Activated CD8-positive, alpha-beta memory T cell treated with anti-CD3 and anti-CD28 coated beads, Interleukin-2, amount 10 ng/mL, durations not matched to agents 7 days and 5 days (primary cell): ENCODE data around the gene ETFA. TPM values are rescaled to one million over a fixed set of nuclear protein-coding genes. Genes with fewer than 3 reads are reported as not detected.

Source experiments
- ATAC-seq: fragments of 150-1000 bp; cut with Tn5 transposase; one replicate; pipeline ENCODE4 v1.10.0; 2021; ENCODE audit warnings: moderate library complexity
- CTCF ChIA-PET: fragments of 350-600 bp; sonication (Branson Sonifier 250); formaldehyde crosslinking; loops from one replicate; lab custom pipeline; 2021; ENCODE audit warnings: antibody characterized with exemption; lab: Charles Lee
- DNase-seq: peaks from one replicate; pipeline ENCODE4 v3.0.0-alpha.2; 2020
- H3K27ac Mint-ChIP-seq: one replicate; pipeline ENCODE4 v1.8.0; 2021; ENCODE audit warnings: mild to moderate bottlenecking, mixed read lengths
- H3K27me3 Mint-ChIP-seq: one replicate; pipeline ENCODE4 v1.8.0; 2021; ENCODE audit warnings: mixed read lengths
- H3K36me3 Mint-ChIP-seq: one replicate; pipeline ENCODE4 v1.8.0; 2021; ENCODE audit warnings: mild to moderate bottlenecking, mixed read lengths
- H3K4me1 Mint-ChIP-seq: one replicate; pipeline ENCODE4 v1.8.0; 2021; ENCODE audit warnings: mixed read lengths
- H3K4me3 Mint-ChIP-seq: one replicate; pipeline ENCODE4 v1.8.0; 2021; ENCODE audit warnings: mild to moderate bottlenecking, moderate library complexity, mixed read lengths
- H3K9me3 Mint-ChIP-seq: one replicate; pipeline ENCODE4 v1.8.0; 2022; ENCODE audit warnings: low read depth, mixed read lengths
- total RNA-seq, 2 experiments: library from RNA; stranded (reverse); gene quantifications; one replicate each; pipeline ENCODE4 v1.2.3, GENCODE V29; 2021

ETFA gene
- total RNA-seq, 2 experiments from 2014 or later: 119 to 142 TPM

DNA sequence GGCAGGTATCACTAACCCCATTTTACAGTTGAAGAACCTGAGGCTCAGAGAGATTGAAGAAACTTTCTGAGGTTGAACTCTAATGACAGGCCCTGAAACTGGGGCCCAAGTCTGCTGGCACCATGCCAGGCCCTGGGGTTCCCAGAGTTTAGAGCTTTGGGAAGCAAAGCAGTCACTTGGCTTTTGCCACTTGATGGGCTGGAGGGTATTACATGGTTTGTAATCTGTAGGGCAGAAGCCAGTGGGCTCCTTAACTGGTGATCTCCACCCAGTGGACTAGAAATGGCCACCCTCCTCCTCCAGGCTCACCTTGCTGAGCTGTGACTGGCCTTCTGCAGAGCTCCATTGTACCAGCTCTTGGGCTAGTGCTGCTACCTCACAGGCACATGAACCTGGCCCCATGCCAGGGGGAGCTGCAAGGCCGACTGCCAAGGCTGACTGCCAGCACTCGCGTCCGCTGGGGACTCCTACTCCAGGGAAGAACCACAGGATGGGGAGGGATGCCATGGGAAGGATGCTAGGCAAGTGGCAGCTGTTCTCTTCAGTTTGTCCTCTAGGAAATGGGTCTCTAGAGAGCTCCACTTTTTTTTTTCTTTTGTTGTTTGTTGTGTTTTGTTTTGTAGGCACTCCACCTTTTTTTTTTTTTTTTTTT is 104.8 kb downstream of the ETFA start:
- Mint-ChIP-seq H3K27me3 (no peaks in the 10 kb centered on the region), H3K27ac (no peak overlapping the region), H3K36me3 (no peaks in the 10 kb centered on the region), H3K4me3 (no peak overlapping the region), H3K4me1 (no peaks in the 10 kb centered on the region), H3K9me3 (no peaks in the 10 kb centered on the region)
- CTCF ChIA-PET: interaction anchor here (1.5 kb wide), 1 partner anchor 16 kb away, joined by 5 read pairs; no protein-coding TSS in a partner anchor
- ATAC-seq (no peak), DNase-seq (no peak)

DNA sequence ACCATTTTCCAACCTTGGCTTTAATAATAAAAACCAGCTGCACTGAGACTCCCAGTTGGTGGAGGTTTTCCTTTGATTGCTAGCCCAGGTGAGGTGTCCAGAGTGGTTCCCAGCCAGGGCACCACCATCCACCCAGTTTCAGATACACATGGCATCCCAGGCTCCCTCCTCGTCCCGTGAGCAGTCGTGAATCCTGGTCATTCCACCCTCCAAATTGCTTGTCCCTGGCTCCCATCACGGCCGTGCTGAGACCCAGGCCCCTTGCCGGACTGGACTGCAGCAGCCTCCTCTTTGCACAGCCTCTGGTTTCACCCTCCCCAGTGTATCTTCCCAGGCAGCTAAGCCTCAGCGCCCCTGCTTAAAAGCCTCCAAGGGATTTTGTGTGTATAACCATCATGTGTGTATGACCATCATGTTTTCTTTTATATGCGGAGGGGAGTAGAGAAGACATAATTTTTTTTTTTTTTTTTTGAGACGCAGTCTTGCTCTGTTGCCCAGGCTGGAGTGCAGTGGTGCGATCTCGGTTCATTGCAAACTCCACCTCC is 106.3 kb downstream of the ETFA start:
- DNase-seq: no peak
- H3K36me3 Mint-ChIP-seq: no peaks in the 10 kb centered on the region
- ATAC-seq: no peak
- H3K27ac Mint-ChIP-seq: no peak overlapping the region
- CTCF ChIA-PET: no interaction called here
- no peaks in the 10 kb centered on the region for H3K27me3 Mint-ChIP-seq
- no peak overlapping the region for H3K4me3 Mint-ChIP-seq
- no peaks in the 10 kb centered on the region for H3K4me1 Mint-ChIP-seq
- no peaks in the 10 kb centered on the region for H3K9me3 Mint-ChIP-seq

DNA sequence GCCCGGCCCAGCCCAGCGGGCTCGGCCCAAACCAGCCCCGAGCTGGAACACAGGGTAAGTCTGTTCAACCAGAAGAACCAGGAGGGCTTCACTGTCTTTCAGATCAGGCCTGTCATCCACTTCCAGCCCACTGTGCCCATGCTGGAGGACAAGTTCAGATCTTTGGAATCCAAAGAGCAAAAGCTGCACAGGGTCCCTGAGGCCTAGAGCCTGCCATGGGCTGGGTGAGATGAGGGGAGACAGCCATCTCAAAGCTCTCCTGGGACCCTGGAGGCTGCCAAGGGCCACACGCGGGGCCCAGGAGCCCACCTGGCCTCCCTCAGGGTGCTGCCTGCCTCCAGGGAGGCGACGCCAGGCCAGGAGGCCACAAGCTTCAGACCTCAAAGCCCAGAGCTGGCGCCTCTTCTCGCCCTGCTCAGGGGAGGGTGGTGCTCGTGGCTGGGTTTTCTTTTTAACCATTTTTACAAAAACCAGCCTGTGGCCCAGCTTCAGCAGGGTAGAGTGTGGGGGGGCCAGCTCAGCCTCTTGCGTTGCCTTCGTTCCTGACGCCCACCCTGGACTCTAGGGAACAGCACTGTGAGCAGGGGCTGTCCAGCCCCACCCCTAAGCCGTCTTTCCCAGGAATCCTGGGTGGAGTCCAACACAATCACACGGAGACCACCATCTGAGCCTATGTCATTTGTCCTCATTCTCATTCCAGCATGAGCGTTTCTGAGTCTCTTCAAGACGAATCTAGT is 107.0 kb downstream of the ETFA start:
- Mint-ChIP-seq H3K36me3 (no peaks in the 10 kb centered on the region), H3K4me3 (no peak overlapping the region), H3K27ac (no peak overlapping the region), H3K9me3 (no peaks in the 10 kb centered on the region), H3K4me1 (no peaks in the 10 kb centered on the region), H3K27me3 (no peaks in the 10 kb centered on the region)
- CTCF ChIA-PET: interaction anchor here (1.0 to 1.1 kb wide), 2 partner anchors 9 to 13 kb away, joined by 3 to 4 read pairs; no protein-coding TSS in a partner anchor
- ATAC-seq (no peak), DNase-seq (no peak)

DNA sequence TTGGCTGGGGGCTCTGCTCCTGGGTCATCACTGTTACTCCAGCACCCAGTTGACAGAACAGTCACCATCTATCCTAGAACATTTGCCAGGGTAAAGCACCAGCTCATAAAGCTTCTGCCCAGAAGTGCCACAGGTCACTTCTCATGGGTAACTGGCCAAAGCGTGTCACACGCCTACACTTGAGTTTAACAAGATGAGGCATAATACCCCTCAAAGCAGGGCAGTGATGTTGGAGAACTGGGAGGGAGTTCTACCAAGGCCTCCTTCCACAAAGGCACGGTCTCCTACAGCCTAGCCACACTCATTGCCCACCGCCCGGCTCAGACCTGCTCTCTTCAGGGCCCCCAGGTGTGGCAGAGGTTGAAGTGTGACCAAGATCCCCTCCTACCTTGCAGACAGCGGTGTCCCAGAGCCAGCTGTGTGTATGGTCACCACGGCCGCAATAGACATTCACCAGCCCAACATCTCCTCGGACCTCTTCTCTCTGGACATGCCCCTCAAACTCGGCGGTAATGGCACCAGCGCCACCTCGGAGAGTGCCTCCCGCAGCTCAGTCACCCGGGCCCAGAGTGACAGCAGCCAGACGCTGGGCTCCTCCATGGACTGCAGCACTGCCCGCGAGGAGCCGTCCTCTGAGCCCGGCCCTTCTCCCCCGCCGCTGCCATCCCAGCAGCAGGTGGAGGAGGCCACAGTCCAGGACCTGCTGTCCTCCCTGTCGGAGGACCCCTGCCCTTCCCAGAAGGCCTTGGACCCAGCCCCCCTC is 107.7 kb downstream of the ETFA start:
- no peak overlapping the region for H3K27ac Mint-ChIP-seq
- ATAC-seq (no peak), DNase-seq (no peak)
- H3K27me3 Mint-ChIP-seq: no peaks in the 10 kb centered on the region
- CTCF ChIA-PET: interaction anchor here (1.0 to 1.1 kb wide), 2 partner anchors 8 to 13 kb away, joined by 3 to 4 read pairs; no protein-coding TSS in a partner anchor
- H3K4me3 Mint-ChIP-seq: no peak overlapping the region
- no peaks in the 10 kb centered on the region for H3K4me1 Mint-ChIP-seq
- no peaks in the 10 kb centered on the region for H3K36me3 Mint-ChIP-seq
- H3K9me3 Mint-ChIP-seq: no peaks in the 10 kb centered on the region

DNA sequence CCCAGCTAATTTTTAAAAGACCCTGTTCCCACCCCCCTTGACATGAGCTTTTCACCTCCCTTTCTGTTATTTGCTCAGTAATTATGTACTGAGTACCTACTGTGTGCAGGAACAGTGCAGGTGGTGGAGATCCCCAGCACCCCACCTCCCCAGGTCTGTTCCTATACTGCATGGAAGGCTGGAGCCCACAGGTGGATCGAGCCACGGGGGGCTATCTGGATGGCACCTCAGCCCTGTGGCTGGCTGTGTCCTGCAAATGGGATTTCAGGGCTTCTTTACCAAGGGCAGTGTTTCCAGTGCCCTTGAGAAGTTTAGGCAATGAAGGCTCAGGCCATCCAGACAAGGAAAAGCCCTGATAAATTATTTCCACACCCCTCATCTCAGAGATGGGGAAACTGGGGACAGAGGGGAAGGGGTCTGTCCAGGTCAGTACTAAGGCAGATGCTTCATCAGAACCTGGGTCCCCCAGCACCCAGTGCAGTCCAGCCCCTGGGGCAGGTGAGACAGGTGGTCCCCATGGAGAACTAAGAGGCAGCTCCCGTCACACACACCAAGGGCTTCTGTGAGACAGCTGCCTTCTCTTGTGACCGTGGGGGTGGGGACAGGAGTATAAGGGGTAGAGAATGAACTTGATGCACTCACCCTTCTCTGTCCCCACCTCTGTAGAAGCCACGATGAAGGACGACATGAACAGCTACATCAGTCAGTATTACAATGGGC is 109.6 kb downstream of the ETFA start:
- no peak overlapping the region for H3K27ac Mint-ChIP-seq
- H3K27me3 Mint-ChIP-seq: no peaks in the 10 kb centered on the region
- no peaks in the 10 kb centered on the region for H3K36me3 Mint-ChIP-seq
- H3K4me3 Mint-ChIP-seq: no peak overlapping the region
- CTCF ChIA-PET: interaction anchor here (0.6 kb wide), 1 partner anchor 51 kb away, joined by 3 read pairs; no protein-coding TSS in a partner anchor
- DNase-seq (no peak), ATAC-seq (no peak)
- H3K9me3 Mint-ChIP-seq: no peaks in the 10 kb centered on the region
- no peaks in the 10 kb centered on the region for H3K4me1 Mint-ChIP-seq

DNA sequence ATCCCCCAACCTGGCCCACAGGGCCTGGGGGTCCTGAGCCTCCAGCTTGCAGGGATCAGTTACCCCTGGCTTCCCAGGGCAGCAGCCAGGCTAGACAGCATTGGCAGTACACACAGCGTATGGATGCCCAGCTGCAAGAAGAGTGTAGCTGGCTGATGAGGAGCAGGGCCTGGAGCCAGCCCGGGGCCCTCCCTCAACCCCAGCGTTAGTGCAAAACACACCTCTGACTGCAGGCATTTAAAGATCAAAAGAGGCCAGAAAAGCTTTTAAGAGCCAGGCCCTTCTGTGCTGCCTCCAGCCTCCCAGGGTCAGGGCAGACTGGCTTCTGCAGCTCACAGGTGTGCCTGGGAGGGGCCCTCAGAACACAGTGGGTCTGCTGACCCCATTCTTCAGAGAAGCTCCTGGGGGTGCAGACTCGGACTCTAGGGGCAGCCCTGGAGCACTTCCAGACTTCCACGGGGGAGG is 110.6 kb downstream of the ETFA start:
- Mint-ChIP-seq H3K4me1 (no peaks in the 10 kb centered on the region), H3K27ac (no peak overlapping the region), H3K36me3 (no peaks in the 10 kb centered on the region), H3K27me3 (no peaks in the 10 kb centered on the region), H3K4me3 (no peak overlapping the region), H3K9me3 (no peaks in the 10 kb centered on the region)
- CTCF ChIA-PET: interaction anchor here (1.2 kb wide), 1 partner anchor 10 kb away, joined by 5 read pairs; no protein-coding TSS in a partner anchor
- ATAC-seq: no peak
- DNase-seq: no peak

DNA sequence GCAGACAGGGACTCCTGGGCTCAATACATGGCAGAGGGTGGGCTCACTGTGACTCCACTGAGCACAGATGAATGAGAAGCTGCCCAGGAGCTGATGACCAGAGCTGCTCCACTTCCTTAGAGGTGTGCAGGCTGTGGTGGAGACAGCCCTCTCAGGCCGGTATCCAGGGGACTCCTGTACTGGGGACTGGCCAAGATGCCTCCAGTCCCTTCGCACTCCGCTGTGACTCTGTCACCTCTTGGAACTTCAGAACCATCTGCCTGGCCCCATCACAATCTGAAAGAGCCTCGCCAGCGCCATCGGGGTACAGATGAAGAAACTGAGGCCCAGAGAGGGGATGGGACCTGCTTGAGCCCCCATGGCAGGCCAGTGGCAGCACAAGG is 111.2 kb downstream of the ETFA start:
- H3K4me3 Mint-ChIP-seq: no peak overlapping the region
- no peaks in the 10 kb centered on the region for H3K4me1 Mint-ChIP-seq
- no peaks in the 10 kb centered on the region for H3K9me3 Mint-ChIP-seq
- no peak overlapping the region for H3K27ac Mint-ChIP-seq
- ATAC-seq: no peak
- DNase-seq: no peak
- no peaks in the 10 kb centered on the region for H3K27me3 Mint-ChIP-seq
- CTCF ChIA-PET: interaction anchor here (1.2 to 1.3 kb wide), 2 partner anchors 9 to 27 kb away, joined by 3 to 5 read pairs; no protein-coding TSS in a partner anchor
- no peaks in the 10 kb centered on the region for H3K36me3 Mint-ChIP-seq

DNA sequence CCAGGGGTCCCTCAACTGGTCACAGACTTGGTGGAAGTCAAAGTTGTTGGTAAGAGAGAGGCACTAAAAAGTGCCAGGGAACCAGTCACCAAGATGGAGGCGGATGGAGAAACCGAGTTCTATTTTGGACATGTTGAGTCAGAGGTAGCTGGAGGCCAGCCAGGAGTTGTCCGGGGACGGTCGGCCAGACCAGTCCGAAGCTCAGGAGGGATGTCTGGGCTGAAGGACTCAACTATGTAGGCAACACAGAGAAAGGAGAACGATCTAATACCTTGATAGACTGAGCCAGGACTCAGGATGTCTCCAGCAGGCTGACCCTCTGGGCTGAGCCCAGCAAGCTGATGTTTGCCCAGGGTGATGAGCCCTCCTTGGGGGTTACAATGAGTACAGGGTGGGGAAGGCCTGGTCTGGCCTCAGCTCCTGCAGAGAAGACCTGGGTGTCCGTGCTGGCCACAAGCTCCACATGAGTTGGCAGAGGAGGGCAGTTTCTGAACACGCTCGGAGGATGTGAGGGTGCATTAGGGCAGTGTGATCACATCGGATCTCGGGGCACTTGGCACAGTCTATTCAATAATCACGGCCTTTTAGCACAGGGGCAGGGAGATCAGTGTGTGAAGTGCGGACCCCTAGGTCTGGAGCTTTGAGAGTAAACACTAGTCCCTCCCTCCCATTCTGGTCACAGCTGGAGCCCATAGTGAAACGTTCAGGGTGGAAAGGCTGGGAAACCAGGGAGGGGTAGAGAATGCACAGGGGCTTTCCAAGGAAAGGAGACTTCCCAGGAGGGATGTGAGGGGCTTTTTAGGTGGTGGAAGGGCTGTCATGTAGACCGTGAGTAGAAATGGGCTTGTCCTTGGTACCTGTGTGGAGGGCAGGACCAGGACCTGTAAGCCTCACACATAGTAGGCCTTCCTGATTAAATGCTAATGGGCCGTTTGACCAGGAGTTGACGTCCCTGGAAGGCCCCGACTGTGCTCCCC is 111.9 kb downstream of the ETFA start:
- Mint-ChIP-seq H3K36me3 (no peaks in the 10 kb centered on the region), H3K27ac (no peak overlapping the region), H3K4me1 (no peaks in the 10 kb centered on the region), H3K4me3 (no peak overlapping the region), H3K27me3 (no peaks in the 10 kb centered on the region), H3K9me3 (no peaks in the 10 kb centered on the region)
- DNase-seq (no peak), ATAC-seq (no peak)
- CTCF ChIA-PET: interaction anchor here (1.0 to 1.3 kb wide), 2 partner anchors 9 to 28 kb away, joined by 3 to 4 read pairs; no protein-coding TSS in a partner anchor

DNA sequence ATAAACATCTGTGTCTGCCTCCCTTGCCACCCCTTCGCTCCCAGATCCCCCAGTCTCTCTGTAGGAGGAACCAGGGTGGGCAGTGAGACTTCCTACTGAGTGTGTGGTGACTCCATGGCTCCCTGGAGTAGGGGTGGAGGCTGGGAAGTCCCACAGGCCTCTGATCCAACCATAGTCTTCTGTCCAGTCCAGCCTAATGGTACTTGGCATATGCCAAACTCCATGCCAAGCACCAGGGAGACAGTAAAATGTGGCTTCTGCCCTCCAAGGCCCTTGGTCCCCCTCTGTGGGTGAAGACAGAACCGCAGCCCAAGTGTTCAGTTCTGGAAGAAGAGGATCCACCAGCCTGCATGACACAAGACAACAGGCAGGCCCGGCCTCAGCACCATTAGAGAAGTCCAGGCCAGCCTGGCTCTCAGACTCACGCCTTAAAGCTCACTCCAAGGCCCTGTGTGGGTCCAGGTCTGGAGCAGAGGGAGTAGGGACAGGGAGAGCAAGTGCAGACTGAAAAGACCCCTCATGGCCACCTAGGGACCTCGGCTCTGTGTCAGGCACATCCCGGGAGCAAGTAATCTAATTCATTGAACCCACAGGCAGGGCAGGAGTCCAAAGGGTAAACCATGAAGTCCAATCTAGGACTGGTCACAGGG is 112.7 kb downstream of the ETFA start:
- CTCF ChIA-PET: interaction anchor here (1.0 kb wide), 1 partner anchor 8 kb away, joined by 4 read pairs; no protein-coding TSS in a partner anchor
- Mint-ChIP-seq H3K4me1 (no peaks in the 10 kb centered on the region), H3K9me3 (no peaks in the 10 kb centered on the region), H3K4me3 (no peak overlapping the region), H3K27me3 (peaks cover 3% of the 10 kb centered on the region), H3K36me3 (no peaks in the 10 kb centered on the region), H3K27ac (no peak overlapping the region)
- DNase-seq (no peak), ATAC-seq (no peak)

DNA sequence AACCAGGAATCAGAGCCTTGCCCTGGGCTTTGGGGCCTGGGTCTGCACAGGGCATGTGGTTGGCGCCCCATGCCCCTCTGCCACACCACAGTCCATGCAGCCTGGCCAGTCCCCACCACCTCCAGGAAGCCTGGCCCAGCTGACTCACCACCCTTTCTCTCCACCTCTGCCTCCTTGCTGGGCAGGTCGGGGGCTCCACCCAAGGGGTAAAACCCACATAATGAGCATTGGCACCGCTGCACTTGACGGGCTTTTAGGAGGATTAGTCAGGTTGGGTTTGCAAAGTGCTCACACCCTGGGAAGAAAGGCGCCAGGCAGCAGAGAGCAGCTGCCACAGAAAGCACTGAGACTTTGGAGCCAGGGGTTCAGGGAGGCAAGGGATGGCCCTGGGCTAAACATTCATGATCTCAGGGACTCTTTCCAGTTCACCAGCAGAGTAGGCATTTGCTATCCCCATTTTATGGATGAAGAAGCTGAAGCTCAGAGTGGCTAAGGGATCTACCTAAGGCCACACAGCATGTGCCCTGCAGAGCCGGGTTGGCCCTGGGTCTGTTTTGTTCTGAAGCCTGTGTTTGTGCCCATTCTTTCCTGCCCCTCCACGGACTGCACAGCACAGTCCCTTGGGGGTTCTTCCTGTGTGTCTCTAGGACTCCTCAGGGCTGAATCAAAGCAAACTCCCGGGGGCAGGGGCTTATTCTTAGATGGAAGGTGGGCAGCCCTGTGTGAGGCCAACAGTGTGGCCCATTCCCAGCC is 113.4 kb downstream of the ETFA start:
- Mint-ChIP-seq H3K27me3 (peaks cover 3% of the 10 kb centered on the region), H3K4me1 (no peaks in the 10 kb centered on the region), H3K36me3 (no peaks in the 10 kb centered on the region), H3K9me3 (no peaks in the 10 kb centered on the region), H3K27ac (no peak overlapping the region), H3K4me3 (no peak overlapping the region)
- CTCF ChIA-PET: no interaction called here
- ATAC-seq: no peak
- DNase-seq: no peak
